Measurements from ENCODE around the gene TIGIT. TPM values are rescaled to one million over a fixed set of nuclear protein-coding genes. Genes with fewer than 3 reads are reported as not detected.
A peak's percentile ranks its signal among the peaks of the same experiment; 100 is the strongest.

The TIGIT gene
- total and polyA plus RNA-seq, 2 donors (not counting 1 experiment from before 2014, with no cell fraction given): 2.5 to 4.6 TPM

- H3K27ac ChIP-seq (ENCODE audit: low read length in 2 of 2): peak overlapping the region; percentile 60 to 82
- peak overlapping the region; percentile 45 for H2AFZ ChIP-seq (ENCODE audit: insufficient read depth, low read depth, low read length, poor library complexity, severe bottlenecking)
- no peak for TF ChIP-seq CTCF (IDR thresholded peaks at IDR 0.05)
- no peak for TF ChIP-seq EZH2 (IDR thresholded peaks at IDR 0.05; ENCODE audit: borderline replicate concordance, insufficient read depth, low read depth, low read length, poor library complexity, severe bottlenecking)
- peaks cover 22 to 27% of the 10 kb centered on the region in 2 donors for H3K4me1 ChIP-seq (ENCODE audit: control insufficient read depth in 2 of 2, insufficient read depth in 2 of 2, low read length in 2 of 2)
- Mint-ChIP-seq H3K4me3 (peak overlapping the region; percentile 77), H3K9me3 (ENCODE audit: insufficient read depth) (no peaks in the 10 kb centered on the region), H3K27ac (peak overlapping the region; percentile 94), H3K27me3 (no peaks in the 10 kb centered on the region), H3K4me1 (peaks cover 34% of the 10 kb centered on the region)
- peak overlapping the region; percentile 54 for H3K4me2 ChIP-seq (replicated peaks; ENCODE audit: low read depth, low read length, poor library complexity, severe bottlenecking)
- peak overlapping the region; percentile 27 for H3K9ac ChIP-seq (ENCODE audit: low read length)
- ChIA-PET CTCF (interaction anchor here (1.2 to 4.9 kb wide), 8 partner anchors 8 to 152 kb away, joined by 3 to 31 read pairs (median 6); no protein-coding TSS in a partner anchor), POLR2A (interaction anchor here (0.6 to 1.5 kb wide), 3 partner anchors 16 to 219 kb away, joined by 3 to 6 read pairs (median 5); no protein-coding TSS in a partner anchor)
- peak overlapping the region in 2 of 5 experiments; percentile 1 to 8 for H3K4me3 ChIP-seq (ENCODE audit: control extremely low read depth in 1 of 5, extremely low read depth in 1 of 5, insufficient read depth in 1 of 5, low read depth in 2 of 5, low read length in 4 of 5)
- no peaks in the 10 kb centered on the region for H3K9me3 ChIP-seq (ENCODE audit: control extremely low read depth in 1 of 3, control insufficient read depth in 2 of 3, insufficient read depth in 1 of 3, low read length in 2 of 3)
- no peaks in the 10 kb centered on the region for H3K79me2 ChIP-seq (ENCODE audit: control insufficient read depth, insufficient read depth, low read length)
- no peaks in the 10 kb centered on the region for H3K36me3 ChIP-seq (replicated peaks in 1 of 2; ENCODE audit: control extremely low read depth in 1 of 2, control insufficient read depth in 1 of 2, extremely low read depth in 1 of 2, insufficient read depth in 2 of 2, low read length in 1 of 2)
- no peaks in the 10 kb centered on the region for H4K20me1 ChIP-seq (ENCODE audit: control insufficient read depth, insufficient read depth, low read length, poor library complexity, severe bottlenecking)
- 61% methylated on average over 8 of the region's 8 CpGs for WGBS (ENCODE audit: insufficient coverage)
- peak; percentile 56 for DNase-seq
- ATAC-seq (ENCODE audit: low read depth): peak; percentile 61
- intact Hi-C loops (cut with micrococcal nuclease): no loop called here
- H3K27me3 ChIP-seq (replicated peaks in 1 of 4; ENCODE audit: control extremely low read depth in 1 of 4, control insufficient read depth in 3 of 4, insufficient read depth in 4 of 4, low read length in 3 of 4): no peaks in the 10 kb centered on the region
These were observed 13.5 kb downstream of the TIGIT start for GRCh38 chr3:114307222-114307830.

- Histone ChIP-seq H4K20me1 (ENCODE audit: control insufficient read depth, insufficient read depth, low read length, poor library complexity, severe bottlenecking) (no peaks in the 10 kb centered on the region), H3K36me3 (replicated peaks in 1 of 2; ENCODE audit: control extremely low read depth in 1 of 2, control insufficient read depth in 1 of 2, extremely low read depth in 1 of 2, insufficient read depth in 2 of 2, low read length in 1 of 2) (no peaks in the 10 kb centered on the region), H3K4me3 (ENCODE audit: control extremely low read depth in 1 of 5, extremely low read depth in 1 of 5, insufficient read depth in 1 of 5, low read depth in 2 of 5, low read length in 4 of 5) (peak overlapping the region in 2 of 5 experiments; percentile 1 to 8), H3K4me2 (replicated peaks; ENCODE audit: low read depth, low read length, poor library complexity, severe bottlenecking) (peak overlapping the region; percentile 54), H3K9ac (ENCODE audit: low read length) (peak overlapping the region; percentile 27), H3K27ac (ENCODE audit: low read length in 2 of 2) (peak overlapping the region; percentile 60 to 82), H3K4me1 (ENCODE audit: control insufficient read depth in 2 of 2, insufficient read depth in 2 of 2, low read length in 2 of 2) (peaks cover 22 to 27% of the 10 kb centered on the region in 2 donors), H3K27me3 (replicated peaks in 1 of 4; ENCODE audit: control extremely low read depth in 1 of 4, control insufficient read depth in 3 of 4, insufficient read depth in 4 of 4, low read length in 3 of 4) (no peaks in the 10 kb centered on the region), H2AFZ (ENCODE audit: insufficient read depth, low read depth, low read length, poor library complexity, severe bottlenecking) (peak overlapping the region; percentile 45), H3K9me3 (ENCODE audit: control extremely low read depth in 1 of 3, control insufficient read depth in 2 of 3, insufficient read depth in 1 of 3, low read length in 2 of 3) (no peaks in the 10 kb centered on the region), H3K79me2 (ENCODE audit: control insufficient read depth, insufficient read depth, low read length) (no peaks in the 10 kb centered on the region)
- H3K4me3 Mint-ChIP-seq: peak overlapping the region; percentile 77
- ChIA-PET CTCF (interaction anchor here (1.2 to 4.9 kb wide), 8 partner anchors 9 to 153 kb away, joined by 3 to 31 read pairs (median 6); no protein-coding TSS in a partner anchor), POLR2A (interaction anchor here (0.6 to 1.5 kb wide), 3 partner anchors 16 to 218 kb away, joined by 3 to 6 read pairs (median 5); no protein-coding TSS in a partner anchor)
- intact Hi-C loops (cut with micrococcal nuclease): loop anchor here (1.0 kb wide), 1 partner anchor 8 kb away; no protein-coding TSS in a partner anchor
- H3K9me3 Mint-ChIP-seq (ENCODE audit: insufficient read depth): no peaks in the 10 kb centered on the region
- peak overlapping the region; percentile 94 for H3K27ac Mint-ChIP-seq
- 60% methylated on average over 2 of the region's 3 CpGs for WGBS (ENCODE audit: insufficient coverage)
- TF ChIP-seq EZH2 (IDR thresholded peaks at IDR 0.05; ENCODE audit: borderline replicate concordance, insufficient read depth, low read depth, low read length, poor library complexity, severe bottlenecking) (no peak), CTCF (IDR thresholded peaks at IDR 0.05) (no peak)
- ATAC-seq (ENCODE audit: low read depth) (no peak), DNase-seq (peak; percentile 32)
- H3K4me1 Mint-ChIP-seq: peaks cover 34% of the 10 kb centered on the region
- H3K27me3 Mint-ChIP-seq: no peaks in the 10 kb centered on the region
These were observed 14.0 kb downstream of the TIGIT start for GRCh38 chr3:114307832-114308231.
